Prostate gland (tissue), 2 donors: Measurements from ENCODE around the gene SEZ6. TPM values are rescaled to one million over a fixed set of nuclear protein-coding genes. Genes with fewer than 3 reads are reported as not detected.

Source experiments
- DNase-seq: peaks from one replicate; pipeline ENCODE4 v3.0.0-alpha.2; 2019; ENCODE audit warnings: low spot score
- H3K27ac ChIP-seq, 2 donors: fragments of 200-600 bp; sonication (generic); 2 replicates each; pipeline ENCODE4 v1.5.1; 2017 to 2019
- H3K27me3 ChIP-seq: fragments of 200-600 bp; sonication (generic); replicated peaks from 2 replicates; pipeline ENCODE4 v1.5.1; 2019; ENCODE audit not compliant: insufficient read depth
- H3K36me3 ChIP-seq, 2 donors: fragments of 200-600 bp; sonication (generic); 1 replicate in 1 of 2; 2 replicates in 1 of 2; pipeline versions ENCODE4 v1.5.1 to v1.8.1; 2017 to 2019
- H3K4me1 ChIP-seq: fragments of 200-600 bp; sonication (generic); replicated peaks from 2 replicates; pipeline ENCODE4 v1.5.1; 2019
- H3K4me3 ChIP-seq, 2 donors: fragments of 200-600 bp; sonication (generic); 2 replicates each; pipeline ENCODE4 v1.5.1; 2017 to 2019
- H3K9me3 ChIP-seq: fragments of 200-600 bp; sonication (generic); 2 replicates; pipeline ENCODE4 v1.5.1; 2017
- POLR2A ChIP-seq: fragments of 450-650 bp; IDR thresholded peaks from one replicate; pipeline ENCODE4 v1.6.1; 2016; ENCODE audit warnings: antibody characterized with exemption, mild to moderate bottlenecking
- POLR2AphosphoS5 ChIP-seq: sonication (generic); formaldehyde crosslinking; IDR thresholded peaks from one replicate; pipeline ENCODE4 v1.6.1; 2017; ENCODE audit warnings: antibody characterized with exemption
- WGBS: methylation state at CpG from one replicate; pipeline ENCODE4 v1.1.5; 2018; 5-methylcytosine and 5-hydroxymethylcytosine counted together
- intact Hi-C: fragments of 100-400 bp; cut with DNase I; formaldehyde crosslinking; loops from one replicate; pipeline ENCODE4 v1.14.2; 2022
- total RNA-seq, 2 donors: library from RNA; depleted of rRNA; stranded (reverse); fragments of >200 nt; gene quantifications; one replicate each; pipeline ENCODE4 v1.1.0, GENCODE V29; 2016
- TF ChIP-seq, protein P1 (sequence below), 4 experiments: fragments of 200-600 bp in 2 of 4; fragments of 450-650 bp in 2 of 4; sonication (generic) in 2 of 4; IDR thresholded peaks; 1 replicate in 3 of 4; 2 replicates in 1 of 4; pipeline ENCODE4 v1.5.1; 2016 to 2019; ENCODE audit warnings: antibody characterized with exemption in 4 of 4, mild to moderate bottlenecking in 2 of 4, moderate library complexity in 2 of 4

SEZ6 gene
- total RNA-seq, 2 donors from 2014 or later = 0.05 to 1.0 TPM

DNA sequence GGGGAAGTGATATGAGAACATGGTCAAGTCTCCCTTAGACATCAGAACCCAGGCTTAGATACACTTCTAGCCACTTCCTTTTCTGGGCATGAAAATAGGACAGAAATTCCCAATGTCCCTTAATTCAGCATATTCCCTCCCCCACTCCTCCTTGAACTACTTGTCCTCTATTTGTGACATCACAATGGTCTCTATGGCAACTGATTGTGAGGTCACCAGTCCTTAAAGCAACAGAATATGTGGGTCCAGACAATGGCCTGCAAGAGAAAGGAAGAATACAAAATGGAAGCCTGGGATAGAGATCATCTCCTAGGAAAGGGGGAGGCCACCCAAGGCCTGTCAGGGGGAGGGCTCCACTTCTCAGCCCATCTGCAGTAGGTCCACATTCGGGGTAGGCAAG lies 6.7 kb upstream of the SEZ6 start:
- no peaks in the 10 kb centered on the region for H3K36me3 ChIP-seq
- H3K4me3 ChIP-seq = no peak overlapping the region
- 91% methylated on average over 1 of the region's 1 CpG for WGBS
- H3K27me3 ChIP-seq = no peaks in the 10 kb centered on the region
- no peaks in the 10 kb centered on the region for H3K4me1 ChIP-seq
- intact Hi-C loops = no loop called here
- TF ChIP-seq, protein P1, sequence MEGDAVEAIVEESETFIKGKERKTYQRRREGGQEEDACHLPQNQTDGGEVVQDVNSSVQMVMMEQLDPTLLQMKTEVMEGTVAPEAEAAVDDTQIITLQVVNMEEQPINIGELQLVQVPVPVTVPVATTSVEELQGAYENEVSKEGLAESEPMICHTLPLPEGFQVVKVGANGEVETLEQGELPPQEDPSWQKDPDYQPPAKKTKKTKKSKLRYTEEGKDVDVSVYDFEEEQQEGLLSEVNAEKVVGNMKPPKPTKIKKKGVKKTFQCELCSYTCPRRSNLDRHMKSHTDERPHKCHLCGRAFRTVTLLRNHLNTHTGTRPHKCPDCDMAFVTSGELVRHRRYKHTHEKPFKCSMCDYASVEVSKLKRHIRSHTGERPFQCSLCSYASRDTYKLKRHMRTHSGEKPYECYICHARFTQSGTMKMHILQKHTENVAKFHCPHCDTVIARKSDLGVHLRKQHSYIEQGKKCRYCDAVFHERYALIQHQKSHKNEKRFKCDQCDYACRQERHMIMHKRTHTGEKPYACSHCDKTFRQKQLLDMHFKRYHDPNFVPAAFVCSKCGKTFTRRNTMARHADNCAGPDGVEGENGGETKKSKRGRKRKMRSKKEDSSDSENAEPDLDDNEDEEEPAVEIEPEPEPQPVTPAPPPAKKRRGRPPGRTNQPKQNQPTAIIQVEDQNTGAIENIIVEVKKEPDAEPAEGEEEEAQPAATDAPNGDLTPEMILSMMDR (IDR thresholded peaks at IDR 0.05) = no peak
- TF ChIP-seq POLR2AphosphoS5 = no peak
- TF ChIP-seq POLR2A = no peak
- H3K9me3 ChIP-seq = no peaks in the 10 kb centered on the region
- H3K27ac ChIP-seq = no peak overlapping the region
- DNase-seq = no peak

- DNase-seq = no peak
- WGBS = 77% methylated on average over 7 of the region's 7 CpGs
- H3K27me3 ChIP-seq = peaks cover 1% of the 10 kb centered on the region
- TF ChIP-seq POLR2AphosphoS5 (no peak), POLR2A (no peak)
- TF ChIP-seq, protein P1 (IDR thresholded peaks at IDR 0.05) = no peak
- no peaks in the 10 kb centered on the region for H3K9me3 ChIP-seq
- H3K36me3 ChIP-seq = no peaks in the 10 kb centered on the region
- no peak overlapping the region for H3K4me3 ChIP-seq
- H3K27ac ChIP-seq = no peak overlapping the region
- peaks cover 4% of the 10 kb centered on the region for H3K4me1 ChIP-seq
- intact Hi-C loops = no loop called here
Measured at GRCh38 chr17:29010586-29010985, 4.8 kb upstream of the SEZ6 start.

GRCh38 chr17:29010129-29010528 lies 4.3 kb upstream of the SEZ6 start:
- TF ChIP-seq, protein P1 (IDR thresholded peaks at IDR 0.05) = no peak
- TF ChIP-seq POLR2AphosphoS5 (no peak), POLR2A (no peak)
- peaks cover 4% of the 10 kb centered on the region for H3K27me3 ChIP-seq
- no peaks in the 10 kb centered on the region for H3K36me3 ChIP-seq
- DNase-seq = no peak
- intact Hi-C loops = no loop called here
- H3K4me1 ChIP-seq = peaks cover 4% of the 10 kb centered on the region
- no peak overlapping the region for H3K4me3 ChIP-seq
- no peak overlapping the region for H3K27ac ChIP-seq
- WGBS = 37% methylated on average over 3 of the region's 3 CpGs
- H3K9me3 ChIP-seq = no peaks in the 10 kb centered on the region

- WGBS = 52% methylated on average over 3 of the region's 3 CpGs
- H3K27me3 ChIP-seq = peaks cover 17% of the 10 kb centered on the region
Measured at GRCh38 chr17:29008591-29008990, 2.8 kb upstream of the SEZ6 start.

GRCh38 chr17:29007860-29008455 lies 2.1 kb upstream of the SEZ6 start:
- intact Hi-C loops = no loop called here
- H3K27me3 ChIP-seq = peaks cover 17% of the 10 kb centered on the region
- H3K36me3 ChIP-seq = no peaks in the 10 kb centered on the region
- no peak overlapping the region for H3K27ac ChIP-seq
- no peak for DNase-seq
- 47% methylated on average over 2 of the region's 2 CpGs for WGBS
- no peaks in the 10 kb centered on the region for H3K9me3 ChIP-seq
- no peak overlapping the region for H3K4me3 ChIP-seq
- peaks cover 4% of the 10 kb centered on the region for H3K4me1 ChIP-seq
- TF ChIP-seq, protein P1 (IDR thresholded peaks at IDR 0.05) = no peak
- TF ChIP-seq POLR2A (no peak), POLR2AphosphoS5 (no peak)

More at GRCh38 chr17:29008591-29008990, 2.8 kb upstream of the SEZ6 start:
- DNase-seq = no peak
- H3K9me3 ChIP-seq = no peaks in the 10 kb centered on the region
- intact Hi-C loops = no loop called here
- peaks cover 4% of the 10 kb centered on the region for H3K4me1 ChIP-seq
- no peak overlapping the region for H3K4me3 ChIP-seq
- H3K27ac ChIP-seq = no peak overlapping the region
- TF ChIP-seq, protein P1 (IDR thresholded peaks at IDR 0.05) = no peak
- no peaks in the 10 kb centered on the region for H3K36me3 ChIP-seq
